Cardiac muscle cell (in vitro differentiated cells and primary cell): ENCODE data around the gene CATSPERE. TPM values are rescaled to one million over a fixed set of nuclear protein-coding genes. Genes with fewer than 3 reads are reported as not detected.
A peak's percentile ranks its signal among the peaks of the same experiment; 100 is the strongest.

Source experiments
- DNase-seq, 2 donors: peaks; one replicate each; pipeline versions ENCODE4 v3.0.0 to v3.0.0-alpha.2; 2010 to 2017; ENCODE audit warnings: low read depth in 1 of 2, low spot score in 1 of 2
- H3K27ac ChIP-seq: fragments of 200-600 bp; sonication (generic); 2 replicates; pipeline ENCODE4 v1.5.1; 2016
- H3K27me3 ChIP-seq: fragments of 200-600 bp; sonication (generic); 2 replicates; pipeline ENCODE4 v1.6.0; 2016; ENCODE audit warnings: control low read depth
- H3K36me3 ChIP-seq: fragments of 200-600 bp; sonication (generic); 2 replicates; pipeline ENCODE4 v1.5.1; 2016; ENCODE audit warnings: control low read depth
- H3K4me1 ChIP-seq: fragments of 200-600 bp; sonication (generic); 2 replicates; pipeline ENCODE4 v1.8.1; 2017; ENCODE audit warnings: low read depth, mild to moderate bottlenecking, mixed run types
- H3K4me3 ChIP-seq: fragments of 200-600 bp; sonication (generic); 2 replicates; pipeline ENCODE4 v1.5.1; 2016; ENCODE audit warnings: mild to moderate bottlenecking
- H3K9me3 ChIP-seq: fragments of 200-600 bp; sonication (generic); 2 replicates; pipeline ENCODE4 v1.5.1; 2017; ENCODE audit warnings: low read depth, mild to moderate bottlenecking, control low read depth
- polyA plus RNA-seq: library from polyadenylated mRNA; unstranded; fragments of >200 nt; fragmentation: Nextera tagmentation; extraction: Ambion mirVana; gene quantifications from 2 replicates; pipeline ENCODE4 v1.2.1, GENCODE V29; 2016
- total RNA-seq: library from RNA; depleted of rRNA; stranded (reverse); fragments of >200 nt; gene quantifications from 2 replicates; pipeline ENCODE4 v1.2.3, GENCODE V29; 2016
- TF ChIP-seq, protein P1 (sequence below): IDR thresholded peaks from 2 replicates; pipeline ENCODE4 v1.5.1; 2012; ENCODE audit warnings: low read depth, mild to moderate bottlenecking, low read length

Gene CATSPERE
- total and polyA plus RNA-seq, 2 experiments from 2014 or later: 1.1 to 1.4 TPM

DNA sequence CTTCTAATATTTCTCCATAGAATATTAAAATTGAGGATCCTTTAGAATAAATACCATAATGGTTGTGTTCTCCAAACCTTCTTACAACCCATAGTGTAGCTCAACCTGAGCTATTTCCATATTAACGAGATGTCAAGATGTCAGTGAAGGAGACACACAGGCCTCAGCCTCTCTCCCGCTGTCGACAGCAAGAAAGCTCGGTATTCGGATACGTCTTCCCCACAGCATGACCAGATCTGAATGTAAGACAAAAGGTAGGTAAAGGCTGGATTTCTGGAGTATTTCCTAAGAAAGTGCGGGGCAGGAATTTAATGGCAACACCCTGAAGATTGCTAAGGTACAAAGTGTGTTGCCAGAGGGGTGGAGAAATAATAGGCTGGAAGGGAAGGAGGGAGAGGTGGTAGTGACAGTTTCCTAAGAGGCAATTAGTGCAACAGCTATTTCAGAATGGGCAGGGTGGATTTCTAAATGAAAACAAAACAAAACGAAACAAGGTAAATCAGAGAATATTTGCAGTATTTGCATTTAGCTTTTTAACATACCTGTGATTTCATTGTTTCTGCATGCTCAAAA is 11.1 kb upstream of the CATSPERE start:
- H3K4me3 ChIP-seq: no peak overlapping the region

DNA sequence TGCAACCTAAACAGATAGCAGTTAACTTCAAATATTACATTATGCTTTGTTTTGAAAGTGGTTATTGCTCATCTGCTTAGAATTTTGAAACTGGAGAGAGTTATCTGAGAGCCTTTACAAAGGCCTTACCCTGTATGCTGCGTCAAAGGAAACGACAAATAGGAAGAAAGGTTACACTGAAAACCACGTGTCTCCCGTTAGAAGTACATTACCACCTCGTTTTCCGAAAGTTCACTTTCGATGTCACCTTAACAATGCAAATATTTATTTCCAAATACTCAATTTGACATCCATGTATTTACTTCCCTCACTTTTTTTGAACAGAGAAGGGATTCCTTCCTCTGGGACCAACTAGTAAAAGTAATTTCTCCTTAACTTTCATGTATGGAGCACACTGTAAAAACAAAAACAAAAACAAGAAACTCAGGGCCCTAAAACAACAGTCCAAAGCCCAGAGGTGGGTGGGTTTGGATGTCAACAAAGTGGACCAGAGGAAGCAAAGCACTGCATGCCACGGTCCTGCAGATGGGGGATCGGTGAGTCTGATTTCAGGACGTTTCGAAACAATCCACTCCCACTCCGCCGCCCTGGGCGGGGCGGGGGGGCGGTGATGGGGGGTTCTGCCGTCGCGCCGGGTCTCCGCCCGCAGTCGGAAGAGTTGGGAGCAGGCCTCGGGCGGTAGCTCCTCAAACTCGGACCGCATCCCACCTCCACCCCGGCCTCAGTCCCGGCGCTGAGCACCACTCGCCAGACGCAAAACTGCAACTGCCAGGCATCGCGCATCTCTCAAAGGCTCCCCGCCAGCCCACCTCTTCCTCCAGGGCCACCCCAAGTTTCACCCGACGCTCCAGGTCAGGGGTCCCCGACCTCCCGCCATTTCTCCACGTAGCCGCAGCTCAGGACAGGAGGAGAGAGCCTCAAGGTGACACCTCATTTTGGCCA is 10.2 kb upstream of the CATSPERE start:
- Histone ChIP-seq H3K4me1 (peaks cover 15% of the 10 kb centered on the region), H3K9me3 (no peaks in the 10 kb centered on the region), H3K36me3 (no peaks in the 10 kb centered on the region), H3K27me3 (no peaks in the 10 kb centered on the region), H3K4me3 (peak overlapping the region; percentile 75), H3K27ac (peak overlapping the region; percentile 83)
- DNase-seq: peak; percentile 51 to 76
- TF ChIP-seq, protein P1, sequence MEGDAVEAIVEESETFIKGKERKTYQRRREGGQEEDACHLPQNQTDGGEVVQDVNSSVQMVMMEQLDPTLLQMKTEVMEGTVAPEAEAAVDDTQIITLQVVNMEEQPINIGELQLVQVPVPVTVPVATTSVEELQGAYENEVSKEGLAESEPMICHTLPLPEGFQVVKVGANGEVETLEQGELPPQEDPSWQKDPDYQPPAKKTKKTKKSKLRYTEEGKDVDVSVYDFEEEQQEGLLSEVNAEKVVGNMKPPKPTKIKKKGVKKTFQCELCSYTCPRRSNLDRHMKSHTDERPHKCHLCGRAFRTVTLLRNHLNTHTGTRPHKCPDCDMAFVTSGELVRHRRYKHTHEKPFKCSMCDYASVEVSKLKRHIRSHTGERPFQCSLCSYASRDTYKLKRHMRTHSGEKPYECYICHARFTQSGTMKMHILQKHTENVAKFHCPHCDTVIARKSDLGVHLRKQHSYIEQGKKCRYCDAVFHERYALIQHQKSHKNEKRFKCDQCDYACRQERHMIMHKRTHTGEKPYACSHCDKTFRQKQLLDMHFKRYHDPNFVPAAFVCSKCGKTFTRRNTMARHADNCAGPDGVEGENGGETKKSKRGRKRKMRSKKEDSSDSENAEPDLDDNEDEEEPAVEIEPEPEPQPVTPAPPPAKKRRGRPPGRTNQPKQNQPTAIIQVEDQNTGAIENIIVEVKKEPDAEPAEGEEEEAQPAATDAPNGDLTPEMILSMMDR: no peak

More for the DNA sequence above, 11.1 kb upstream of the CATSPERE start:
- TF ChIP-seq, protein P1: no peak
- Histone ChIP-seq H3K36me3 (no peaks in the 10 kb centered on the region), H3K27me3 (no peaks in the 10 kb centered on the region), H3K9me3 (no peaks in the 10 kb centered on the region), H3K27ac (peak overlapping the region; percentile 19), H3K4me1 (peaks cover 24% of the 10 kb centered on the region)
- no peak for DNase-seq

DNA sequence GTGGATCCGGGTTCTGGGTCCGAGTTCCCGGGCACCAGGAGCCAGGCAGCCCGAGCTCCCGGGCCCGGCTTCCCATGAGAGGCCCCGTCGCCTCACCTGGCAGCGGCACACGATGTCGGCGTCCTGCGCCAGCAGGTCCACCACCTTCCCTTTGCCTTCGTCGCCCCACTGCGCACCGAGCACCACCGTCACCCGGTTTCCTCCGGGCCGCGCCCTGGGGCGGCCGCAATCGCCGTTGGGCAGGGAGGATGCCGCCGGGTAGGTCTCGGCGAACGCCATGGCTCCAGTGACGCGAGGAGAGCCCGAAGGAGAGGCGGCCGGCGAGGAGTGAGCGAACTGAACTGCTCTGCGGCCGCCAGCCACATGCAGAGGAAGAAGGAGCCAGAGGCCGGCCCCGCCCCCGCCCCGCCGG is 9.5 kb upstream of the CATSPERE start, which contains the start of gene ADSS2:
TSS of gene ADSS2 (minus strand) at position 371 of the 412 bp plus-strand sequence. CDS start at position 279, 92 bp downstream.
- DNase-seq: no peak
- H3K4me3 ChIP-seq: peak within 1 kb of the TSS; percentile 75
- no peaks in the 10 kb centered on the region for H3K9me3 ChIP-seq
- H3K4me1 ChIP-seq: peaks cover 12% of the 10 kb centered on the region
- H3K27ac ChIP-seq: peak within 1 kb of the TSS; percentile 83
- TF ChIP-seq, protein P1: no peak
- H3K36me3 ChIP-seq: no peaks in the 10 kb centered on the region
- no peaks in the 10 kb centered on the region for H3K27me3 ChIP-seq

DNA sequence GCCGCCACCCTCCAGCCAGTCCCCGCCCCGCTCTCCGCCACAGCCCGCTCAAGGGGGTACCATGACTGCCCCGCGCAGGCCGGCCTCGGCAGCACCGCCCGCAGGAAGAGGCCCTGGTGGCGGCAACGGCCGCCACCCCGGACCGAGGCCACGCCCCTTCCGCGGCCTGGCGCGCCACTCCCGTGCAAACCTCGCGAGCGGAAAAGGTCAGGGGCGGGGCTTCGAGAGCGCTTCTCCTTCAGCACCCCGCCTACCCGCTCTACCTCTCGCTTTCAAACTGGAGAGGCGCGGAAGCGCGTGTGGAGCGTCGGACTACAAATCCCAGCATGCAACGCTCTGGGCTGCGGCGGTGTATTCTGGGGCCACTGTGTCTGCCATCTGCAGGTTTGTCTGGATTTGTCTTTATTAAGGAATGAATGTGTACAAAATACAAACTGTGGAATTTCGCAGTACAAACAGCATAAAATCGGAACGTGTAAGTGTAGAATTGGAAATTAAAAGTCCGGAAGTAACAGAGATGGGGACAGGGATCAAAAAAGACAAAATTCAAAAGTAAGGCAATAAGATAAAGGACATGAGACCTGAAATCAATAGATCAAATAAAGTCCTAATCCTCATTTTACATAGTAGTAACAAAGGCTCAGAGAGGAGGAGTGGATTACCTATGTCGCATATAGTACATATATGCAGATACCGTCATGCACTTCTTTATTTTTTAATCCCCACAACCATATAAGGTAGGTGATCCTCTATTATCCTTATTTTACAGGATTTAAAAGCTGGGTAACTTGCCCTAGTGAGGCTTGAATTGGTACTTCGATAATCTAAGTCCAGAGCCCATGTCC is 8.9 kb upstream of the CATSPERE start:
- no peaks in the 10 kb centered on the region for H3K36me3 ChIP-seq
- peak; percentile 100 for DNase-seq
- H3K27ac ChIP-seq: peak overlapping the region; percentile 61
- TF ChIP-seq, protein P1: peak; percentile 53
- no peaks in the 10 kb centered on the region for H3K9me3 ChIP-seq
- H3K4me1 ChIP-seq: peaks cover 12% of the 10 kb centered on the region
- no peaks in the 10 kb centered on the region for H3K27me3 ChIP-seq
- H3K4me3 ChIP-seq: peak overlapping the region; percentile 75

DNA sequence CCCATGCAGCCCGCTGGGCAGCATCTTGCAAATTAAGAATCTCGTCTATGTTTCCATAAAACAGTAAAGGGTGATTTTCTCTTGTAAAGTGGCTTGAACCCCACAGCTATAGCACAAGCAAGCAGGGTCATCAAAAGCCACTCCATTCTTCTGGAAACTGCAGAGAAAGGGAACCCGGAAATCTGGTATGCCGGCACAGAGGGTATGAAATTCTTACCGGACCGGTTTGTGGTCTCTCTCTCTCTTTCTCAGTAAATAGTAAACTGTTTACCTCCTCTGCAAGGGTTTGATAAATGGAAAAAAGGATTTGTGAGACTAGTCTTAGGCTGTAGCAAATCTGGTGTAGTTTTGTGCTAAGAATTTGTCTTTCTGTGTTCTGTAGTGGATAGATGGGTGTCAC is 6.7 kb upstream of the CATSPERE start:
- H3K36me3 ChIP-seq: no peaks in the 10 kb centered on the region
- no peak overlapping the region for H3K4me3 ChIP-seq
- DNase-seq: no peak
- TF ChIP-seq, protein P1: no peak
- H3K9me3 ChIP-seq: no peaks in the 10 kb centered on the region
- no peak overlapping the region for H3K27ac ChIP-seq
- H3K4me1 ChIP-seq: peaks cover 10% of the 10 kb centered on the region
- no peaks in the 10 kb centered on the region for H3K27me3 ChIP-seq
